ELF-1 (cell line): Measurements from ENCODE around the gene LMX1A.

Experiments used
- DNase-seq: peaks from one replicate; pipeline ENCODE4 v3.0.0-alpha.2; 2016; ENCODE audit warnings: low read depth, low spot score

LMX1A gene

DNA sequence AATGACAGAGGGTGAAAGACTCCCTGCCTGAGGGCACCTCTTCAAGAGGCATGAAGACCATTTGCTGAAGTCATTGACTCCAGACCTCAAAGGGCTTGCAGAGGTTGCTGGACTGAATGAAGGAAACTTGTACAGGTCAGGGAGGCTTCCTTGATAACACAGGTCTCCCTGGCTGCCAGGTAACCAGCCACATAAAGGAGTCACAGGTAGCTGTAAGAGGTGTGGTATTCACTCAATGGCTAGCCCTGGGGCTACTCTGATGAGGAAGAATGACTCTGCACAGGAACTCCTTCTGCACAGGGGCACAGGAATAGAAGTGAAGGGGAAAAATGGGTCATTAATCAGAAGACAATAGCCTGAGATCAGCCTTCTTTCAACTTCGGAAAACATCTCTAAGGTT is 187.5 kb downstream of the LMX1A start:
- DNase-seq: peak; percentile 73

DNA sequence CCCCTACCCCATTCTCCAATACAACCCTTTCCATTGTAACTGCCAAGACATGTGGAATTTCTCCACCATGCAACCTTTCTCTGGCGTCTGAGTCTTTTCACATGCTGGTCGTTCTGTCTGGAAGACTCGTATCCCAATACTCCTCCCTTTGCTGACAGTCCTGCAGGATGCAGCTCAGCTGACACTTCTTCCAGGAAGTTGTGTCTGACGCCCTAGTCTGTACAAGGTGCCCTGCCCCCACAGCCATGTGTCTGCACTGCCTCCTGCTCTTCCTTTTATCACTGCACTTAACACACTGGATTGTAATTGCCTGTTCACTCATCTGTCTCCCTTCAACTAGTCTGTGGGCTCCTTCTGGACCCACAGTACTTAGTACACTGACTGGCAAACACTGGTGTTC is 188.0 kb downstream of the LMX1A start:
- DNase-seq: peak; percentile 25

DNA sequence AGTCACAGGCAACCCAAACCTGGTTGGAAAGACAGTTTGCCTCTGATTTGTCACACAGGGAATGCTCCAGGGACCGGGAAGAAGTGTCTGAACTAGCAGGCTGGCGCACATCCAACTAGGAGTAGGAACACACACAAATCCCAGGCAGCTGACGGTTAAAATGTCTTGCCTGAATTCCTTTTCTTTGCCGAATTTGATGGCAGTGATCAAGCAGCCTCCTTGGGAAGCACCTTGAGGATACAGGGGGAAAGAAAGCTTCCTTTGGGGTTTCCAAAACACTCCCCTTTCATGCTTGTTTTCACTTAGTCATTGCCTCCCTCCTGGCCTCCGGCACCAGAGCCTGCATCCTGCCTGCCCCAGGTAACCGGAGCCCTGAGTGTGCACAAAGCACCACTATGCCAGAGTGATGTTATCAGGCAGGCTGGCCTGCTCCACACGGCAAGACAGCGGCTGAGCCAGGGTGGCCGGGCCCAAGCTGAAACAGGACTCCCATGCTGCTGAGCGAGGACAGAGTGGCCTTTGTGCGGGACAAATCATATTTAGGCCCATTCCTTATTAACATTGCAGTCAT is 193.8 kb downstream of the LMX1A start:
- peak; percentile 73 for DNase-seq

- no peak for DNase-seq
Measured at GRCh38 chr1:165161130-165161529, 195.4 kb downstream of the LMX1A start.

GRCh38 chr1:165153182-165153581 is 203.3 kb downstream of the LMX1A start:
- no peak for DNase-seq

DNA sequence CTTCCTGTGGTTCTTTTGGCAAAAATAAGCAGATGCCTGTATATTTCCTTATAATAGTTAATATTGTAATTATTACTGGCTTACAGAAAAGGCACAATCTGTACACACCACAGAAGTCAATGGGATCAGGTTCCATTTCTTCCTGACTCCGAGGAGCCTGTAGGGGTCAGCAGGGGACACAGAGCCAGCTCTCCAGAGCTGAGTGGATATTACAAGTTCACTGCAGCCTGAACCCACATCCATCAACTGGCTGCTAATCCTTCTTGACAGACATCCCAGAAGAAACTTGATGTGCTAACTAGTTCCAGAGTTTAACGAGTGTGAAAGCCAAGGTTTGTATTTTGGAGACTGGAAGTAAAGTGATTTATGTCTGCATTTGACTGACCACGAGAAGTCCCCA is 203.8 kb downstream of the LMX1A start:
- DNase-seq: peak; percentile 32

GRCh38 chr1:165152109-165152508 is 204.4 kb downstream of the LMX1A start:
- no peak for DNase-seq
